ENCODE measurements around the gene TBC1D16. TPM values are rescaled to one million over a fixed set of nuclear protein-coding genes. Genes with fewer than 3 reads are reported as not detected.

Gene TBC1D16
- total RNA-seq, 1 experiment from 2014 or later = 55.4 TPM

GRCh38 chr17:79902146-79902791 lies 133.4 kb downstream of the TBC1D16 start:
- no peak overlapping the region for H3K4me3 ChIP-seq (ENCODE audit: low read depth, low read length)
- Mint-ChIP-seq H3K4me1 (ENCODE audit: low read depth, unreplicated experiment) (peaks cover 19% of the 10 kb centered on the region), H3K9me3 (ENCODE audit: unreplicated experiment) (no peaks in the 10 kb centered on the region), H3K27ac (ENCODE audit: unreplicated experiment) (no peak overlapping the region), H3K36me3 (ENCODE audit: insufficient read depth, unreplicated experiment) (peaks cover 14% of the 10 kb centered on the region), H3K27me3 (ENCODE audit: insufficient read depth, unreplicated experiment) (no peaks in the 10 kb centered on the region), H3K4me3 (ENCODE audit: unreplicated experiment) (no peak overlapping the region)
- intact Hi-C loops (cut with micrococcal nuclease; ENCODE audit: unreplicated experiment) = no loop called here
- no peaks in the 10 kb centered on the region; the same call in 1 of the 2 replicates for H3K36me3 ChIP-seq (ENCODE audit: control insufficient read depth, insufficient read depth, low read length)
- TF ChIP-seq CTCF (IDR thresholded peaks at IDR 0.05; ENCODE audit: insufficient read depth in 1 of 2, low read depth in 1 of 2, low read length in 1 of 2, severe bottlenecking in 1 of 2, unreplicated experiment in 1 of 2) = no peak
- no peaks in the 10 kb centered on the region for H3K9me3 ChIP-seq
- no peaks in the 10 kb centered on the region for H3K27me3 ChIP-seq (replicated peaks; ENCODE audit: control insufficient read depth, insufficient read depth, low read length)
- POLR2A ChIA-PET = no interaction called here
- peaks cover 13% of the 10 kb centered on the region; the same call in 1 of the 2 replicates for H3K4me1 ChIP-seq
- no TSS peak for BruUV-seq (replicated peaks)
- peak in 1 of 2 experiments; percentile 44 for DNase-seq
- CTCF ChIA-PET = no interaction called here

GRCh38 chr17:79901131-79901530 lies 134.5 kb downstream of the TBC1D16 start:
- Mint-ChIP-seq H3K4me3 (ENCODE audit: unreplicated experiment) (no peak overlapping the region), H3K27ac (ENCODE audit: unreplicated experiment) (no peak overlapping the region), H3K9me3 (ENCODE audit: unreplicated experiment) (no peaks in the 10 kb centered on the region), H3K27me3 (ENCODE audit: insufficient read depth, unreplicated experiment) (no peaks in the 10 kb centered on the region), H3K4me1 (ENCODE audit: low read depth, unreplicated experiment) (peaks cover 24% of the 10 kb centered on the region), H3K36me3 (ENCODE audit: insufficient read depth, unreplicated experiment) (peaks cover 14% of the 10 kb centered on the region)
- ChIA-PET POLR2A (no interaction called here), CTCF (no interaction called here)
- H3K27me3 ChIP-seq (replicated peaks; ENCODE audit: control insufficient read depth, insufficient read depth, low read length) = no peaks in the 10 kb centered on the region
- no TSS peak for BruUV-seq (replicated peaks)
- peak in 1 of 2 experiments; percentile 33 for DNase-seq
- no peaks in the 10 kb centered on the region for H3K9me3 ChIP-seq
- intact Hi-C loops (cut with micrococcal nuclease; ENCODE audit: unreplicated experiment) = no loop called here
- no peaks in the 10 kb centered on the region; the same call in 1 of the 2 replicates for H3K36me3 ChIP-seq (ENCODE audit: control insufficient read depth, insufficient read depth, low read length)
- no peak for TF ChIP-seq CTCF (IDR thresholded peaks at IDR 0.05; ENCODE audit: insufficient read depth in 1 of 2, low read depth in 1 of 2, low read length in 1 of 2, severe bottlenecking in 1 of 2, unreplicated experiment in 1 of 2)
- peaks cover 9% of the 10 kb centered on the region; the same call in 1 of the 2 replicates for H3K4me1 ChIP-seq
- H3K4me3 ChIP-seq (ENCODE audit: low read depth, low read length) = no peak overlapping the region

GRCh38 chr17:79899584-79899983 lies 136.1 kb downstream of the TBC1D16 start:
- DNase-seq = no peak
- intact Hi-C loops (cut with micrococcal nuclease; ENCODE audit: unreplicated experiment) = no loop called here
- no peak overlapping the region for H3K4me3 ChIP-seq (ENCODE audit: low read depth, low read length)
- POLR2A ChIA-PET = no interaction called here
- CTCF ChIA-PET = interaction anchor here (0.7 kb wide), 1 partner anchor 20 kb away, joined by 3 read pairs; no protein-coding TSS in a partner anchor
- no peaks in the 10 kb centered on the region; the same call in 1 of the 2 replicates for H3K36me3 ChIP-seq (ENCODE audit: control insufficient read depth, insufficient read depth, low read length)
- H3K9me3 Mint-ChIP-seq (ENCODE audit: unreplicated experiment) = no peaks in the 10 kb centered on the region
- no TSS peak for BruUV-seq (replicated peaks)
- 0 out of 2 replicates have a peak, but pooled peaks cover under 1% of the 10 kb centered on the region for H3K9me3 ChIP-seq
- no peak for TF ChIP-seq CTCF (IDR thresholded peaks at IDR 0.05; ENCODE audit: insufficient read depth in 1 of 2, low read depth in 1 of 2, low read length in 1 of 2, severe bottlenecking in 1 of 2, unreplicated experiment in 1 of 2)
- no peak overlapping the region for H3K4me3 Mint-ChIP-seq (ENCODE audit: unreplicated experiment)
- no peak overlapping the region for H3K27ac Mint-ChIP-seq (ENCODE audit: unreplicated experiment)
- H3K27me3 ChIP-seq (replicated peaks; ENCODE audit: control insufficient read depth, insufficient read depth, low read length) = no peaks in the 10 kb centered on the region
- H3K4me1 Mint-ChIP-seq (ENCODE audit: low read depth, unreplicated experiment) = peaks cover 16% of the 10 kb centered on the region
- H3K4me1 ChIP-seq = no peaks in the 10 kb centered on the region
- H3K36me3 Mint-ChIP-seq (ENCODE audit: insufficient read depth, unreplicated experiment) = peaks cover 14% of the 10 kb centered on the region
- H3K27me3 Mint-ChIP-seq (ENCODE audit: insufficient read depth, unreplicated experiment) = no peaks in the 10 kb centered on the region
